ENCODE results near the gene DUSP22.
"Not testable (repeated sequence)": the region's sequence is repeated elsewhere in the genome, so short reads cannot be mapped to it uniquely, and the experiment has no call there.

The DUSP22 gene

DNA sequence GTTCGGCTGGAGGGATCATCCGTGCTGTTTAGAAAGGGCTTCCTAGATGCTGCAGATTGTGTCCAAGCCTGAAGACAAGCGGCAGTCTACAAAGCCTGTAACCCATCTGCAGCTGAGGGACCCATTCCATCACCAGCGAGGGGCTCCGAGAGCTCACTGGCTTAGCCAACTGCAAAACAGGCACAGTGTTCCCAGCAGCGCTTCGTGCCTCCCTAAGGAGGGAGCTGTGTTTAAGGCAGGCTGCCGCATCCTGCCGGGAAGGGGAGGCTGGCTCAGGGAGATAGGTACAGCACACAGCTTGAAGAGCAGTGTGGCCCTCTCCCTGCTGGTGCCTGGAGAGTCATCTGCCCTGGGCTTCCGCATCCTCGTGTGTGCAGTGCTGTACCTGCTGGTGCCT, 32.4 kb downstream of the DUSP22 start:
- H2BK12ac ChIP-seq (ENCODE audit: low read length), result no peak overlapping the region
- H3K36me3 ChIP-seq (ENCODE audit: control insufficient read depth in 1 of 2, insufficient read depth in 2 of 2, low read length in 2 of 2), result no peaks in the 10 kb centered on the region
- no peak overlapping the region for H2BK120ac ChIP-seq (ENCODE audit: insufficient read depth, low read length, poor library complexity)
- WGBS (ENCODE audit: extremely low coverage, insufficient coverage, insufficient read length), result no CpG with 5 or more reads among the region's 11 CpGs
- no peak overlapping the region for H3K4ac ChIP-seq (ENCODE audit: low read depth, low read length)
- H3K14ac ChIP-seq (ENCODE audit: low read length), result no peak overlapping the region
- H3K79me2 ChIP-seq (ENCODE audit: control insufficient read depth, insufficient read depth, low read length, poor library complexity), result no peaks in the 10 kb centered on the region
- no peaks in the 10 kb centered on the region for H3K27me3 ChIP-seq (ENCODE audit: insufficient read depth, low read length)
- no peak overlapping the region for H2BK5ac ChIP-seq (ENCODE audit: low read depth, low read length, poor library complexity)
- no peak for DNase-seq
- H4K91ac ChIP-seq (ENCODE audit: low read depth, low read length), result no peak overlapping the region
- no peak overlapping the region for H2AFZ ChIP-seq (ENCODE audit: insufficient read depth, low read length, poor library complexity)
- no peak overlapping the region for H3K23ac ChIP-seq (ENCODE audit: low read length)
- no peak overlapping the region for H3K9ac ChIP-seq (ENCODE audit: low read length)
- no peak overlapping the region for H3K18ac ChIP-seq (ENCODE audit: low read length)
- no peak overlapping the region for H2AK5ac ChIP-seq (ENCODE audit: low read length)
- H4K12ac ChIP-seq (ENCODE audit: low read depth, low read length), result no peak overlapping the region
- peak overlapping the region; percentile 13 for H3K4me3 ChIP-seq (ENCODE audit: low read depth, low read length)
- H3K9me3 ChIP-seq (ENCODE audit: insufficient read depth, low read depth, low read length), result peaks cover 42% of the 10 kb centered on the region
- H3K27ac ChIP-seq (ENCODE audit: low read depth, low read length), result no peak overlapping the region
- H4K8ac ChIP-seq (ENCODE audit: low read depth, low read length), result no peak overlapping the region
- H3K4me2 ChIP-seq (ENCODE audit: low read length), result no peak overlapping the region
- no peaks in the 10 kb centered on the region for H3K4me1 ChIP-seq (ENCODE audit: control insufficient read depth in 1 of 2, insufficient read depth in 2 of 2, low read length in 2 of 2)
- no peaks in the 10 kb centered on the region for H3K79me1 ChIP-seq (ENCODE audit: low read length)

DNA sequence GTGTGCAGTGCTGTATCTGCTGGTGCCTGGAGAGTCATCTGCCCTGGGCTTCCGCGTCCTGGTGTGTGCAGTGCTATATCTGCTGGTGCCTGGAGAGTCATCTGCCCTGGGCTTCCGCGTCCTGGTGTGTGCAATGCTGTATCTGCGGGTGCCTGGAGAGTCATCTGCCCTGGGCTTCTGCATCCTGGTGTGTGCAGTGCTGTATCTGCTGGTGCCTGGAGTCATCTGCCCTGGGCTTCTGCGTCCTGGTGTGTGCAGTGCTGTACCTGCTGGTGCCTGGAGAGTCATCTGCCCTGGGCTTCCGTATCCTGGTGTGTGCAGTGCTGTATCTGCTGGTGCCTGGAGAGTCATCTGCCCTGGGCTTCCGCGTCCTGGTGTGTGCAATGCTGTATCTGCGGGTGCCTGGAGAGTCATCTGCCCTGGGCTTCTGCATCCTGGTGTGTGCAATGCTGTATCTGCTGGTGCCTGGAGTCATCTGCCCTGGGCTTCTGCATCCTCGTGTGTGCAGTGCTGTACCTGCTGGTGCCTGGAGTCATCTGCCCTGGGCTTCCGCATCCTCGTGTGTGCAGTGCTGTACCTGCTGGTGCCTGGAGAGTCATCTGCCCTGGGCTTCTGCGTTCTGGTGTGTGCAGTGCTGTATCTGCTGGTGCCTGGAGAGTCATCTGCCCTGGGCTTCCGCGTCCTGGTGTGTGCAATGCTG, 33.0 kb downstream of the DUSP22 start:
- not testable (repeated sequence) for H3K4me1 ChIP-seq (ENCODE audit: control insufficient read depth in 1 of 2, insufficient read depth in 2 of 2, low read length in 2 of 2); H3K4ac ChIP-seq (ENCODE audit: low read depth, low read length); H3K79me1 ChIP-seq (ENCODE audit: low read length); H3K4me3 ChIP-seq (ENCODE audit: low read depth, low read length); H3K18ac ChIP-seq (ENCODE audit: low read length); H2BK120ac ChIP-seq (ENCODE audit: insufficient read depth, low read length, poor library complexity); H3K14ac ChIP-seq (ENCODE audit: low read length); H3K23ac ChIP-seq (ENCODE audit: low read length); H3K27me3 ChIP-seq (ENCODE audit: insufficient read depth, low read length); H2BK5ac ChIP-seq (ENCODE audit: low read depth, low read length, poor library complexity); H4K91ac ChIP-seq (ENCODE audit: low read depth, low read length); H3K4me2 ChIP-seq (ENCODE audit: low read length); H2AK5ac ChIP-seq (ENCODE audit: low read length); H2AFZ ChIP-seq (ENCODE audit: insufficient read depth, low read length, poor library complexity); H2BK12ac ChIP-seq (ENCODE audit: low read length); H4K12ac ChIP-seq (ENCODE audit: low read depth, low read length); H3K27ac ChIP-seq (ENCODE audit: low read depth, low read length); H3K9ac ChIP-seq (ENCODE audit: low read length); H3K36me3 ChIP-seq (ENCODE audit: control insufficient read depth in 1 of 2, insufficient read depth in 2 of 2, low read length in 2 of 2); H3K79me2 ChIP-seq (ENCODE audit: control insufficient read depth, insufficient read depth, low read length, poor library complexity); H4K8ac ChIP-seq (ENCODE audit: low read depth, low read length)
- peaks cover 39% of the 10 kb centered on the region for H3K9me3 ChIP-seq (ENCODE audit: insufficient read depth, low read depth, low read length)
- DNase-seq, result peak; percentile 42 to 46
- whole genome bisulfite sequencing (ENCODE audit: extremely low coverage, insufficient coverage, insufficient read length), result no CpG with 5 or more reads among the region's 16 CpGs

DNA sequence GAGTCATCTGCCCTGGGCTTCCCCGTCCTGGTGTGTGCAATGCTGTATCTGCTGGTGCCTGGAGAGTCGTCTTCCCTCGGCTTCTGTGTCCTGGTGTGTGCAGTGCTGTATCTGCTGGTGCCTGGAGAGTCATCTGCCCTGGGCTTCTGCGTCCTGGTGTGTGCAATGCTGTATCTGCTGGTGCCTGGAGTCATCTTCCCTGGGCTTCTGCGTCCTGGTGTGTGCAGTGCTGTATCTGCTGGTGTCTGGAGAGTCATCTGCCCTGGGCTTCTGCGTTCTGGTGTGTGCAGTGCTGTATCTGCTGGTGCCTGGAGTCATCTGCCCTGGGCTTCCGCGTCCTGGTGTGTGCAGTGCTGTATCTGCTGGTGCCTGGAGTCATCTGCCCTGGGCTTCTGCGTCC, 33.8 kb downstream of the DUSP22 start:
- not testable (repeated sequence) for H2BK5ac ChIP-seq (ENCODE audit: low read depth, low read length, poor library complexity); H3K27ac ChIP-seq (ENCODE audit: low read depth, low read length); H2BK120ac ChIP-seq (ENCODE audit: insufficient read depth, low read length, poor library complexity); H2AK5ac ChIP-seq (ENCODE audit: low read length); H4K8ac ChIP-seq (ENCODE audit: low read depth, low read length); H2AFZ ChIP-seq (ENCODE audit: insufficient read depth, low read length, poor library complexity); H4K12ac ChIP-seq (ENCODE audit: low read depth, low read length); H3K23ac ChIP-seq (ENCODE audit: low read length); H2BK12ac ChIP-seq (ENCODE audit: low read length); H3K9ac ChIP-seq (ENCODE audit: low read length); H3K14ac ChIP-seq (ENCODE audit: low read length); H3K4ac ChIP-seq (ENCODE audit: low read depth, low read length); H4K91ac ChIP-seq (ENCODE audit: low read depth, low read length); H3K79me1 ChIP-seq (ENCODE audit: low read length); H3K4me3 ChIP-seq (ENCODE audit: low read depth, low read length); H3K4me1 ChIP-seq (ENCODE audit: control insufficient read depth in 1 of 2, insufficient read depth in 2 of 2, low read length in 2 of 2); H3K36me3 ChIP-seq (ENCODE audit: control insufficient read depth in 1 of 2, insufficient read depth in 2 of 2, low read length in 2 of 2); H3K18ac ChIP-seq (ENCODE audit: low read length); H3K4me2 ChIP-seq (ENCODE audit: low read length); H3K79me2 ChIP-seq (ENCODE audit: control insufficient read depth, insufficient read depth, low read length, poor library complexity); H3K27me3 ChIP-seq (ENCODE audit: insufficient read depth, low read length)
- peak; percentile 42 to 59 for DNase-seq
- WGBS (ENCODE audit: extremely low coverage, insufficient coverage, insufficient read length), result no CpG with 5 or more reads among the region's 9 CpGs
- H3K9me3 ChIP-seq (ENCODE audit: insufficient read depth, low read depth, low read length), result peaks cover 32% of the 10 kb centered on the region

DNA sequence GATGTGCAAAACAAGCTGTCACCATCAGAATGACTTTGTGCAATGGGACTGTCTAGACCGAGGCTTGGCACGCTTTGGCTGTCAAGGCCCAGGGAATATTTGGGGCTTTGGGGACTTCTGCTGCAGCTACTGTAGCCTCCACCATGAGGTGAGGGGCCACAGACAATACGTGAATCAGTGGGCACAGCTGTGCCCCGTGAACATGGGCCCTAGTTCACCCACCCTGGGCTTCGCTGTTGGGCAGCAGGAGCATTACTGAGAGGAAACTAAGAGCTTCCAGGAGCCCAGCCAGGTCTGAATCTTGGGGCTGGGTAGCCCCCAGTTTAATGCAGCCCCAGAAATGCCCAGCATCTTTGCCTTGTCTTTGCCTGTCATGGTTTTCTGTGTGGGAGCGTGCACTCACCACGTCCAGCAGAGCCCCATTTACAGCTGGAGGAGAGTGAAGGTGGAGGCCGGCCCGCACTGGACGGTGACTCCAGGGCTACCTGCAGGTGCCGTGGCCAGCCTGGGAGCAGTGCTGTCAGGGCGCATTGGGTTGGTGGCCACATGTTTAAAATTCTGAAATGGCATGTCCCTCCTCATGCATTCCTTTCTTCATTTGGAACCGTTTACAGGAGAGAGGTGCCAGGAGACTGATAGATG, 34.7 kb downstream of the DUSP22 start:
- no peak overlapping the region for H3K18ac ChIP-seq (ENCODE audit: low read length)
- H3K4me1 ChIP-seq (ENCODE audit: control insufficient read depth in 1 of 2, insufficient read depth in 2 of 2, low read length in 2 of 2), result no peaks in the 10 kb centered on the region
- H3K9me3 ChIP-seq (ENCODE audit: insufficient read depth, low read depth, low read length), result peaks cover 36% of the 10 kb centered on the region
- no peak overlapping the region for H3K27ac ChIP-seq (ENCODE audit: low read depth, low read length)
- H2BK120ac ChIP-seq (ENCODE audit: insufficient read depth, low read length, poor library complexity), result no peak overlapping the region
- no peak overlapping the region for H4K91ac ChIP-seq (ENCODE audit: low read depth, low read length)
- H4K12ac ChIP-seq (ENCODE audit: low read depth, low read length), result no peak overlapping the region
- H3K14ac ChIP-seq (ENCODE audit: low read length), result no peak overlapping the region
- H3K23ac ChIP-seq (ENCODE audit: low read length), result no peak overlapping the region
- H3K27me3 ChIP-seq (ENCODE audit: insufficient read depth, low read length), result no peaks in the 10 kb centered on the region
- H3K36me3 ChIP-seq (ENCODE audit: control insufficient read depth in 1 of 2, insufficient read depth in 2 of 2, low read length in 2 of 2), result no peaks in the 10 kb centered on the region
- H4K8ac ChIP-seq (ENCODE audit: low read depth, low read length), result no peak overlapping the region
- H3K4me3 ChIP-seq (ENCODE audit: low read depth, low read length), result peak overlapping the region; percentile 14
- no peak overlapping the region for H3K4ac ChIP-seq (ENCODE audit: low read depth, low read length)
- H3K79me2 ChIP-seq (ENCODE audit: control insufficient read depth, insufficient read depth, low read length, poor library complexity), result no peaks in the 10 kb centered on the region
- H3K4me2 ChIP-seq (ENCODE audit: low read length), result no peak overlapping the region
- H3K79me1 ChIP-seq (ENCODE audit: low read length), result no peaks in the 10 kb centered on the region
- no peak overlapping the region for H2AFZ ChIP-seq (ENCODE audit: insufficient read depth, low read length, poor library complexity)
- H2BK5ac ChIP-seq (ENCODE audit: low read depth, low read length, poor library complexity), result no peak overlapping the region
- DNase-seq, result no peak
- no CpG with 5 or more reads among the region's 13 CpGs for WGBS (ENCODE audit: extremely low coverage, insufficient coverage, insufficient read length)
- no peak overlapping the region for H2BK12ac ChIP-seq (ENCODE audit: low read length)
- no peak overlapping the region for H2AK5ac ChIP-seq (ENCODE audit: low read length)
- no peak overlapping the region for H3K9ac ChIP-seq (ENCODE audit: low read length)
